ENCODE results near the gene PKP4. TPM values are rescaled to one million over a fixed set of nuclear protein-coding genes. Genes with fewer than 3 reads are reported as not detected.
A peak's percentile ranks its signal among the peaks of the same experiment; 100 is the strongest.

The PKP4 gene
- total RNA-seq, 1 experiment from 2014 or later, result 52.0 TPM

DNA sequence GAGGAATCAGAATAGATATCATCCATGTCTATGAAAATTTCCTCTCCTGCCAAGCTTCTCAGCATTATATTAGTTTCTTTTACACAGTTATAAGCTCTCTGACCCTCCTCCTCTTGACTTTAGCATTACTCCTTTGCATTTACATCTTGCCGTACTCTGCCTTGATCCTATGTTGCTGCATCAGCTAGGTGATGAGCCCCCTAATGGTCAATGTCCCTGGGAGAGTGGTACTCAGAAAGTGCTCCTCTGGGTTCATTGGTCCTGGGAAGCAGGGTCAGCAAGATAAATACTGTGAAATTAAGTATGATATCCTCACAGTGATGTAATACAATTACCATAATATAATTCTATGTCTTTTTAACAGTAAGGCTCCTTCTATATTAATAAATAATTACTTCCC, 74.1 kb downstream of the PKP4 start:
- Histone ChIP-seq H3K4me1 (ENCODE audit: insufficient read depth, low read length) (no peaks in the 10 kb centered on the region; the same call in 1 of the 2 replicates), H3K79me1 (ENCODE audit: insufficient read depth, low read depth, low read length, poor library complexity, severe bottlenecking) (no peaks in the 10 kb centered on the region), H4K91ac (ENCODE audit: insufficient read length, low read depth, low read length) (no peak overlapping the region), H3K4me2 (ENCODE audit: insufficient read depth, insufficient read length, low read length) (no peak overlapping the region), H3K9ac (ENCODE audit: extremely low read depth, insufficient read length, low read length) (no peak overlapping the region), H3K79me2 (ENCODE audit: insufficient read depth, low read length) (no peaks in the 10 kb centered on the region; the same call in 1 of the 2 replicates), H3K23me2 (ENCODE audit: insufficient read length, low read depth, low read length, poor library complexity, severe bottlenecking) (no peaks in the 10 kb centered on the region), H3K56ac (ENCODE audit: insufficient read length, low read depth, low read length) (no peak overlapping the region), H3K27ac (ENCODE audit: insufficient read length, low read depth, low read length) (no peak overlapping the region), H3K23ac (ENCODE audit: insufficient read length, low read depth, low read length) (no peak overlapping the region), H2BK20ac (ENCODE audit: low read depth, low read length, poor library complexity, severe bottlenecking) (no peak overlapping the region), H4K8ac (replicated peaks; ENCODE audit: insufficient read length, low read depth, low read length) (no peak overlapping the region), H2BK5ac (ENCODE audit: insufficient read length, low read length) (no peak overlapping the region), H3K14ac (ENCODE audit: insufficient read depth, low read length) (no peak overlapping the region), H2AFZ (ENCODE audit: low read length) (no peak overlapping the region), H2BK120ac (ENCODE audit: low read depth, low read length, poor library complexity, severe bottlenecking) (no peak overlapping the region), H4K20me1 (ENCODE audit: control insufficient read depth, insufficient read depth, insufficient read length) (no peaks in the 10 kb centered on the region), H3K18ac (ENCODE audit: insufficient read length, low read depth, low read length) (no peak overlapping the region), H3T11ph (ENCODE audit: low read length) (no peak overlapping the region), H3K27me3 (ENCODE audit: insufficient read depth, low read length) (no peaks in the 10 kb centered on the region), H2AK5ac (ENCODE audit: insufficient read length, low read length) (no peak overlapping the region), H4K5ac (ENCODE audit: insufficient read length, low read depth, low read length) (no peak overlapping the region), H2BK15ac (ENCODE audit: low read depth, low read length) (no peak overlapping the region), H3K9me3 (ENCODE audit: control insufficient read depth, low read depth, low read length) (no peaks in the 10 kb centered on the region), H3K4ac (ENCODE audit: low read depth, low read length) (no peak overlapping the region), H2BK12ac (ENCODE audit: insufficient read length, low read depth, low read length) (no peak overlapping the region)
- H3K27ac Mint-ChIP-seq, result no peak overlapping the region; a peak in 1 of 7 replicates
- no peak overlapping the region for H3K4me3 Mint-ChIP-seq
- no CpG with 5 or more reads among the region's 1 CpG for WGBS (ENCODE audit: extremely low coverage, insufficient read length, low lambda C conversion rate)
- TF ChIP-seq, protein P1, sequence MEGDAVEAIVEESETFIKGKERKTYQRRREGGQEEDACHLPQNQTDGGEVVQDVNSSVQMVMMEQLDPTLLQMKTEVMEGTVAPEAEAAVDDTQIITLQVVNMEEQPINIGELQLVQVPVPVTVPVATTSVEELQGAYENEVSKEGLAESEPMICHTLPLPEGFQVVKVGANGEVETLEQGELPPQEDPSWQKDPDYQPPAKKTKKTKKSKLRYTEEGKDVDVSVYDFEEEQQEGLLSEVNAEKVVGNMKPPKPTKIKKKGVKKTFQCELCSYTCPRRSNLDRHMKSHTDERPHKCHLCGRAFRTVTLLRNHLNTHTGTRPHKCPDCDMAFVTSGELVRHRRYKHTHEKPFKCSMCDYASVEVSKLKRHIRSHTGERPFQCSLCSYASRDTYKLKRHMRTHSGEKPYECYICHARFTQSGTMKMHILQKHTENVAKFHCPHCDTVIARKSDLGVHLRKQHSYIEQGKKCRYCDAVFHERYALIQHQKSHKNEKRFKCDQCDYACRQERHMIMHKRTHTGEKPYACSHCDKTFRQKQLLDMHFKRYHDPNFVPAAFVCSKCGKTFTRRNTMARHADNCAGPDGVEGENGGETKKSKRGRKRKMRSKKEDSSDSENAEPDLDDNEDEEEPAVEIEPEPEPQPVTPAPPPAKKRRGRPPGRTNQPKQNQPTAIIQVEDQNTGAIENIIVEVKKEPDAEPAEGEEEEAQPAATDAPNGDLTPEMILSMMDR (conservative IDR thresholded peaks at IDR 0.05), result peak; percentile 47; the same call in 2 of the 3 replicates
- no peaks in the 10 kb centered on the region for H3K9me3 Mint-ChIP-seq
- H3K36me3 Mint-ChIP-seq (ENCODE audit: insufficient read depth in 1 of 3, low read depth in 3 of 3), result peaks cover 0 to 6% (median 0%) of the 10 kb centered on the region in 3 experiments; a peak in 3 of 7 replicates
- no peaks in the 10 kb centered on the region for H3K27me3 Mint-ChIP-seq (ENCODE audit: low read depth)
- peaks cover 19% of the 10 kb centered on the region in 2 experiments for H3K4me1 Mint-ChIP-seq
- DNase-seq, result no peak
